HG03558 (cell line): ENCODE measurements around the gene TP53BP2.
"Not testable (repeated sequence)": the region's sequence is repeated elsewhere in the genome, so short reads cannot be mapped to it uniquely, and the experiment has no call there.

Source experiments
- ATAC-seq: cut with Tn5 transposase; IDR thresholded peaks from one replicate; pipeline ENCODE4 v1.9.1; 2021; ENCODE audit warnings: moderate number of reproducible peaks; ENCODE audit not compliant: unreplicated experiment; ENCODE audit errors: extremely low read depth

Gene TP53BP2

DNA sequence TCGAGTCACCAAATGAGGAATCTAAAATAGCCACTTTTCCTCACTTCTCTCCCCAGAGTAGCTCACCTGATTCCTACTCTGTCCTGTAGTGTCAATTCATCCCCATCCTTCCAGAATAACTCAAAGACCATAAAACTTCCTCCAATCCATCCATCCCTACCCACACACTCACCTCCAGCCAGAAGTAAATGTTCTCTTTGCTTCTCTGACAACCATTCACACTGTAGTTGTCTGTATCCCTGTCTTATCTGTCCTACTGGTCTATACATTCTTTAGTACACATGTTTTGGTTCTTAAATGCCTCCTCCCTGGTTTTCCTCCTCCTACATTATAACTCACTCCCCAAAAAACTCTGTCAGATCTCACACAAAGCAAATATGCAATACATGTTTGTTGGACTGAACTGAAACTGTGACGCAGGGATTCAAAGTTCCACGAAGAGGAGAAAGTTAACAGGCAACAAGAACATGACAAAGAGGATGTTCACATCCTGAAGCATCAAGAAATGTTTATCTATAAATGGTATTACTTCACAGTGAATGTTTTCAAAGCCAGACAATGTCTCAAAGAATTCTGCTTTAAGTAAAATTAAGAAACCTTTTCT lies 11.0 kb downstream of the TP53BP2 start:
- no peak for ATAC-seq

GRCh38 chr1:223833948-223834347 lies 11.8 kb downstream of the TP53BP2 start:
- no peak for ATAC-seq

- no peak for ATAC-seq
Observed at GRCh38 chr1:223832637-223832943, 13.2 kb downstream of the TP53BP2 start.

GRCh38 chr1:223831755-223832636 lies 13.8 kb downstream of the TP53BP2 start:
- ATAC-seq: no peak

DNA sequence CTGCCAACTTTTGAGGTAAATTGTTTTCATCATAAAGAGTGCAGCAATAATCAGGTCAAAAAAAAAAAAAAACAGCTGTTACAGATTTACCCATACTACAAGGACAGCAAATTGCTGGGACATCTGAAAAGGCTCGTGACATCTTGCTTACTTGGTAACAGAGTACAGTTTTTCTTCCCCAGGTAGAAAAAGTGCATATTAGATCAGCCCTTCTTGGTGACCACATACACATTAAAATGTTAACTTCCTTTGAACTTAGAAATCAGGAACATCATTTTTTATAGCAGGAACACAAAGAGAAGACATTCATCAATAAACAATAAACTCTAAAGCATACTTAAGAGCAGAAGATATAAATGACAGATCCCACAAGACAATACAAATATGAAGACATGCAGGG lies 16.1 kb downstream of the TP53BP2 start:
- no peak for ATAC-seq

GRCh38 chr1:223828162-223828848 lies 17.4 kb downstream of the TP53BP2 start:
- ATAC-seq: no peak

DNA sequence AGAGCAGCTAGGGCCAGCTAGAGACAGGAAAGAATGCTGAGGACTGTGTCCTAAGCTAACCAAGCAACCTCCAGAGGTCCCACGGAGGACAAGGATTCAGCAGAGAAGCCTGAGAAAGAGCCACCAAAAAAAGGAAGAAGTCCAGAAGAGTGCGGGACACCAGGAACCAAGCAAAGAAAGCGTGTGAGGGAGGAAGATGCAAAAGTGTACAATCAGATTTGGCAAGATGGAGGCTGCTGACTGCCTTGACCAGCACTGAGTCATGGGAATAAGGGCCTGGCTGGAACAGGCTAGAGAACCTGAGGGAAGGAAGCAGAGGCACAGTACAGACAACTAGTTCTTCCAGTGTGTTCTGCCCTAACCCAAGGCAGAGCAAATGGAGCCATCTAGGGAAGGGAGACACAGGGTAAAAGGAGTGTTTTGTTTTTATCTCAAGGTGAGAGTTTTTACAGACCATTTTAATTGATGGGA lies 18.5 kb downstream of the TP53BP2 start:
- ATAC-seq: no peak

DNA sequence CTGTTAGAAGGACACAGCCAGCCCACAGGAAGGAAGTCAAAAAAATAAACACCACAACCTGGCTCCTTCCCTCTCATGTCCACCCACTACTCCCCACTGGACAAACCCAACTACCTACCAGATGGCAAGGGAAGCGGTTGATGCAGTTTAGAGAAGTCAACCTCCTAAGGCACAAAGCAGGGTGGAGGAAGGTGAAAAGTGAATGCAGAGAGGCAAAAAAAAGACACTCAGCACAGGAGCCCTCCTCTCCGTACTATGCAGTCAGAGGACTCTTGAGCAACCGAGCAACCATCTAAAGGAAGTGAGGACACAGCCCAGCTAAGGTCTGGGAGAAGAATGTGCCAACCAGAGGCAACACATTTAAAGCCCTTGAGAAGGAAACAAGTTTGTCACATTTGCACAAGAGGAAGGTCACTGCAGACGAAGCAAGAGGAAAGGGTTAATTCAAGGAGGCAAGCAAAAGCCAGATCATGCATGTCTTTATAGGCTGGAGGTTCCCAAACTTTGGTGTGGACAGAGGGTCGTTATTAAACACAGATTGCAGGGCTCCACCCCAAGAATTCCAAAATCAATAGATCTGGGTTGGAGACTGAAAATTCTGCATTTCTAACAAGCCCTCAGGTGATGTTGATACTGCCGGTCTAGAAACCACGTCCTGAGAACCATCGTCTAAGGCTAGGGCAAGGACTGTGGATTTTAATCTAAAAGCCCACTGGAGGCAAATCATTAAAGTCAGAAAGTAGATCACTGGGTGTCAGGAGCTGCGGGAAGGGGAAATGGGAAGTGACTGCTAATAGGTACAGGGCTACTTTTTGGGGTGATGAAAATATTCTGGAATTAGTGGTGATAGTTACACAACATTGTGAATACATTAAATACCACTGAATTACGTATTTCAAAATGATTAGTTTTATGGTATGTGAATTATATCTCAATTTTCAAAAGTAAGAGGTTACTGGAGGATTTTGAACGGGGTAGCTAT lies 19.7 kb downstream of the TP53BP2 start:
- no peak for ATAC-seq

- no peak for ATAC-seq
Observed at GRCh38 chr1:223824712-223825111, 21.0 kb downstream of the TP53BP2 start.

GRCh38 chr1:223824287-223824686 lies 21.5 kb downstream of the TP53BP2 start:
- no peak for ATAC-seq

DNA sequence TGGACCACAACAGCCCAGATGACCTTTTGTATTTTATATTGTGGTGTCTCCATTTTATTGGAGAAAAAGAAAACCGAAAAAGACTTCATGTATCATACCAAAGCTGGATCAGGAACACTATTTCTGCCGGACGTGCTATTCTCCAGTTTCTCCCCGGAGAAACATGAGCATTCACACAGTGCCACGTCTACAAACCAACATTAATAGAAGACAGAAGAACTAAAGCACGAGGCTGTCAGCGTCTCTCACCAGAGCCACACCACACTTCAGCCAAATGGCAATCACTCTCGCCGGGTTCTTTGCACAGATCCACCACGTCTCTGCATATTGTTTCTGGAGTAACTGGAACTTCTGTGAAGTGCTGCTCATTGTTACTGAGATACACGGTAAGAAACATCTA lies 24.8 kb downstream of the TP53BP2 start:
- ATAC-seq: no peak

- ATAC-seq: no peak
Observed at GRCh38 chr1:223820515-223820858, 25.3 kb downstream of the TP53BP2 start.

GRCh38 chr1:223819730-223820514 lies 25.8 kb downstream of the TP53BP2 start:
- no peak for ATAC-seq

DNA sequence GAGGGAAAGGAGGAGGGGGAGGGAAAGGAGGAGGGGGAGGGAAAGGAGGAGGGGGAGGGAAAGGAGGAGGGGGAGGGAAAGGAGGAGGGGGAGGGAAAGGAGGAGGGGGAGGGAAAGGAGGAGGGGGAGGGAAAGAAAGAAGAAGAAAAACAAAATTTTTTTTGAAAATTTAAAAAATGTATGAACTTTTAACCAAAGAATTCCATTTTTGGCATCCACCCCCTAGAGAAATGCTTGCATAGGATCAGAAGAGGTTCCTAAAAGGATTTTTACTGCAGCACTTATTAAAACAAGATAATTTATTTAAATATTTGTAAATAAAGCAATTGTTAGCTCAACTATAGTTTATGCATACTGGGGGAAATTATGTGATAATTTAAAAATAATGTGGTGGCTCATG lies 28.5 kb downstream of the TP53BP2 start:
- not testable (repeated sequence) for ATAC-seq

DNA sequence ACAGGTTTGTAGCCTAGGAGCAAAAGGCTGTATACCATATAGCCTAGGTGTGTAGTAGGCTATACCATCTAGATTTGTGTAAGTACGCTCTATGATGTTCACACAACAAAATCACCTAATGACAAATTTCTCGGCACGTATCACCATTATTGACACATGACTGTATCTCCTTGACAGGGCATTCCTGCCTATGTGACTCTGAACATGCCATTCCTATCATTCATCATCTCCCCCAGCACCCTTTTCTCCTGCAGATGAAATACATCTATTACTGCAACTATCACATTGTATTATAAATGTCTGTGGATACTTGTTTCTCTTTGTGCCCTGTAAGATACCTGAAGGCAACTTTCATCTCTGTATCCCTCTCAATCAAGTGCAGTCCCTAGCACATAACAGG lies 29.9 kb downstream of the TP53BP2 start:
- ATAC-seq: no peak

GRCh38 chr1:223815020-223815853 lies 30.5 kb downstream of the TP53BP2 start:
- no peak for ATAC-seq

DNA sequence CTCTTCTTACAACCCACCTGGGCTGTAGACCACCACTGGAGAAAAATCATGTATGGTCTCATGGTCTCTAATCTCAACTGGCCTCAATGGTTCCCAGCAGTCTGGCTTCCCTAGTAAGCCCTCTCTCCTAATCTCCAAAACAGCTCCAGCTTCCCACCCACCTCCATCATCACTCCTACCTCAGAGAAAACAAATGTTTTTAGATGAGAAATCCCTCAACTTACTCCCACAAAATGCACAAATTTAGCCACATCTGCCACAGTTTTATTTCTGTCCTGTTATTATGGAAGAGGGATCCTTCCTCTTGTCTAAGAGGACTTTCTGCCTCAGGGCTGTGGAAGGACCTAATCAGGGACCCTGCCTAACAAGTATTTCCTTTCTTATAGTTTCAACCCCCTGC lies 32.1 kb downstream of the TP53BP2 start:
- no peak for ATAC-seq

DNA sequence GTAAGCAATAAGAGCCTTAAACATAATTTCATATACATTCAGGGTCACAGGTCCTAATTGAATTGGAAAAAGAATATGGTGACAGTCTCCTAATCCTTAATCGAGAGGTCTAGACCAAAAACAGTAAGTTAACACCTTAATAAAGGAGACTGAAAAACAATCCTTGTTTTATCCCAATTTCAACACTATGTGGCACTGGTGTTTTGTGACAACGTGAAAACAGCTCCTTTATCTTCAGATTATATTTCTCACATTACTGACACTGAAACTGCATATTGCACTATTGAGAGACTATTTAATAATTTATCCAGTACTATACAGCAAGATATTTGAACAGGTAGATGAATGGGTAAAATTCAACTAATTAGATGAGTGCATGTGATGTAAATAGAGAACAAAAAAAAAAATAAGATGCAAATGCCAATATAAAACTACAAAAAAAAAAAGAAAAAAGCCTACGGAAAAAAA lies 34.1 kb downstream of the TP53BP2 start:
- ATAC-seq: no peak
